Upper lobe of left lung (tissue), 6 donors: ENCODE measurements around the gene VPS13C. TPM values are rescaled to one million over a fixed set of nuclear protein-coding genes. Genes with fewer than 3 reads are reported as not detected.

Source experiments
- ATAC-seq, 2 donors: fragments of 200-7000 bp; cut with Tn5 transposase; one replicate each; pipeline ENCODE4 v1.9.1; 2022; ENCODE audit warnings: mild to moderate bottlenecking in 2 of 2, moderate library complexity in 2 of 2; ENCODE audit not compliant: low FRiP score in 2 of 2
- DNase-seq, 2 donors: peaks; one replicate each; pipeline ENCODE4 v3.0.0-alpha.2; 2019 to 2020
- H3K27ac ChIP-seq, 4 donors: fragments of 200-600 bp; sonication (generic); one replicate each; pipeline ENCODE4 v1.5.1; 2016 to 2019
- H3K27me3 ChIP-seq, 4 donors: fragments of 200-600 bp; sonication (generic); one replicate each; pipeline ENCODE4 v1.5.1; 2017 to 2019
- H3K36me3 ChIP-seq, 4 donors: fragments of 200-600 bp; sonication (generic); one replicate each; pipeline ENCODE4 v1.5.1; 2016 to 2019
- H3K4me1 ChIP-seq, 4 donors: fragments of 200-600 bp; sonication (generic); one replicate each; pipeline ENCODE4 v1.5.1; 2018 to 2019
- H3K4me3 ChIP-seq, 4 donors: fragments of 200-600 bp; sonication (generic); one replicate each; pipeline ENCODE4 v1.5.1; 2017 to 2019; ENCODE audit warnings: mild to moderate bottlenecking in 2 of 4, moderate library complexity in 1 of 4
- H3K9me3 ChIP-seq, 4 donors: fragments of 200-600 bp; sonication (generic); one replicate each; pipeline ENCODE4 v1.5.1; 2018 to 2019
- CTCF ChIP-seq, 6 experiments: fragments of 450-650 bp in 4 of 6; fragments of 200-600 bp in 2 of 6; sonication (generic) in 2 of 6; IDR thresholded peaks; one replicate each; pipeline ENCODE4 v1.5.1; 2016 to 2019; ENCODE audit warnings: antibody characterized with exemption in 6 of 6
- EP300 ChIP-seq, 4 donors: sonication (generic); formaldehyde crosslinking; IDR thresholded peaks; one replicate each; pipeline ENCODE4 v1.5.1; 2017; ENCODE audit warnings: antibody characterized with exemption in 4 of 4, control low read depth in 2 of 4
- POLR2A ChIP-seq, 4 donors: fragments of 450-650 bp; IDR thresholded peaks; one replicate each; pipeline ENCODE4 v1.5.1; 2016 to 2017; ENCODE audit warnings: antibody characterized with exemption in 4 of 4, mild to moderate bottlenecking in 2 of 4
- POLR2AphosphoS5 ChIP-seq, 2 donors: sonication (generic); formaldehyde crosslinking; IDR thresholded peaks; one replicate each; pipeline ENCODE4 v1.5.1; 2017; ENCODE audit warnings: antibody characterized with exemption in 2 of 2
- WGBS, 2 donors: methylation state at CpG; one replicate each; pipeline ENCODE4 v1.1.5; 2017 to 2018; 5-methylcytosine and 5-hydroxymethylcytosine counted together
- total RNA-seq, 6 donors: library from RNA; depleted of rRNA in 4 of 6; stranded (reverse); fragments of >200 nt in 4 of 6; gene quantifications; one replicate each; pipeline versions ENCODE4 v1.1.0 to v1.2.1, GENCODE V29; 2016 to 2021
- donor health status: DM: no; HTN: no; CAD: no; lungs with moderate emphysema.
- donor health status: DM: no; HTN: yes; CAD: no; lungs with severe emphysema.

VPS13C gene
- total RNA-seq, 6 donors from 2014 or later, result 73.7 to 180 (median 97.4) TPM

GRCh38 chr15:62075595-62076277 lies 15.5 kb upstream of the VPS13C start:
- no peak overlapping the region for H3K4me3 ChIP-seq
- 73 to 85% methylated on average over 9 of the region's 9 CpGs for WGBS, 2 donors
- no peaks in the 10 kb centered on the region for H3K27me3 ChIP-seq
- ATAC-seq (peak in 1 of 2 donors; percentile 73), DNase-seq (peak in 1 of 2 donors; percentile 42)
- no peak overlapping the region for H3K27ac ChIP-seq
- no peak for TF ChIP-seq POLR2A (IDR thresholded peaks at IDR 0.05)
- TF ChIP-seq EP300 (IDR thresholded peaks at IDR 0.05), result no peak
- TF ChIP-seq CTCF (IDR thresholded peaks at IDR 0.05), result no peak
- TF ChIP-seq POLR2AphosphoS5 (IDR thresholded peaks at IDR 0.05), result no peak
- no peaks in the 10 kb centered on the region for H3K36me3 ChIP-seq
- no peaks in the 10 kb centered on the region for H3K4me1 ChIP-seq
- no peaks in the 10 kb centered on the region for H3K9me3 ChIP-seq

GRCh38 chr15:62071711-62072308 lies 11.6 kb upstream of the VPS13C start:
- DNase-seq (no peak), ATAC-seq (no peak)
- peak; percentile 52 to 58 (median 56) for TF ChIP-seq CTCF (IDR thresholded peaks at IDR 0.05)
- TF ChIP-seq POLR2AphosphoS5 (IDR thresholded peaks at IDR 0.05), result no peak
- H3K36me3 ChIP-seq, result no peaks in the 10 kb centered on the region
- peaks cover 8 to 25% (median 17%) of the 10 kb centered on the region in 4 donors for H3K4me1 ChIP-seq
- H3K27ac ChIP-seq, result no peak overlapping the region
- no peaks in the 10 kb centered on the region for H3K27me3 ChIP-seq
- H3K4me3 ChIP-seq, result no peak overlapping the region
- H3K9me3 ChIP-seq, result no peaks in the 10 kb centered on the region

- WGBS, 2 donors, result 69 to 78% methylated on average over 5 of the region's 5 CpGs
- DNase-seq (no peak), ATAC-seq (no peak)
- Histone ChIP-seq H3K4me3 (no peak overlapping the region), H3K9me3 (no peaks in the 10 kb centered on the region), H3K27ac (no peak overlapping the region), H3K36me3 (no peaks in the 10 kb centered on the region), H3K4me1 (peaks cover 13 to 30% (median 20%) of the 10 kb centered on the region in 4 donors), H3K27me3 (no peaks in the 10 kb centered on the region)
- TF ChIP-seq EP300 (IDR thresholded peaks at IDR 0.05) (no peak), CTCF (IDR thresholded peaks at IDR 0.05) (no peak), POLR2A (IDR thresholded peaks at IDR 0.05) (no peak), POLR2AphosphoS5 (IDR thresholded peaks at IDR 0.05) (no peak)
Observed at GRCh38 chr15:62069551-62069950, 9.3 kb upstream of the VPS13C start.

GRCh38 chr15:62068810-62069167 lies 8.5 kb upstream of the VPS13C start:
- H3K27ac ChIP-seq, result peak overlapping the region; percentile 52 to 80 (median 64)

More at GRCh38 chr15:62068810-62069167, 8.5 kb upstream of the VPS13C start:
- Histone ChIP-seq H3K36me3 (no peaks in the 10 kb centered on the region), H3K27me3 (no peaks in the 10 kb centered on the region), H3K9me3 (no peaks in the 10 kb centered on the region), H3K4me3 (peak overlapping the region in 3 of 4 donors; percentile 69 to 76 (median 72)), H3K4me1 (peaks cover 13 to 30% (median 22%) of the 10 kb centered on the region in 4 donors)
- 48 to 56% methylated on average over 4 of the region's 4 CpGs for WGBS, 2 donors
- ATAC-seq (no peak), DNase-seq (no peak)
- no peak for TF ChIP-seq EP300 (IDR thresholded peaks at IDR 0.05)
- TF ChIP-seq POLR2AphosphoS5 (IDR thresholded peaks at IDR 0.05), result no peak
- TF ChIP-seq CTCF (IDR thresholded peaks at IDR 0.05), result no peak
- TF ChIP-seq POLR2A (IDR thresholded peaks at IDR 0.05), result no peak
